DMS153 treated with DMSO at 0.1 percent for 48 hours (cell line): Measurements from ENCODE around the gene FAM222A.
"Not testable (repeated sequence)": the region's sequence is repeated elsewhere in the genome, so short reads cannot be mapped to it uniquely, and the experiment has no call there.

Experiments used
- DNase-seq: peaks from one replicate; lab custom pipeline; 2025; ENCODE audit not compliant: unreplicated experiment; lab: John Stamatoyannopoulos, UW

The FAM222A gene

DNA sequence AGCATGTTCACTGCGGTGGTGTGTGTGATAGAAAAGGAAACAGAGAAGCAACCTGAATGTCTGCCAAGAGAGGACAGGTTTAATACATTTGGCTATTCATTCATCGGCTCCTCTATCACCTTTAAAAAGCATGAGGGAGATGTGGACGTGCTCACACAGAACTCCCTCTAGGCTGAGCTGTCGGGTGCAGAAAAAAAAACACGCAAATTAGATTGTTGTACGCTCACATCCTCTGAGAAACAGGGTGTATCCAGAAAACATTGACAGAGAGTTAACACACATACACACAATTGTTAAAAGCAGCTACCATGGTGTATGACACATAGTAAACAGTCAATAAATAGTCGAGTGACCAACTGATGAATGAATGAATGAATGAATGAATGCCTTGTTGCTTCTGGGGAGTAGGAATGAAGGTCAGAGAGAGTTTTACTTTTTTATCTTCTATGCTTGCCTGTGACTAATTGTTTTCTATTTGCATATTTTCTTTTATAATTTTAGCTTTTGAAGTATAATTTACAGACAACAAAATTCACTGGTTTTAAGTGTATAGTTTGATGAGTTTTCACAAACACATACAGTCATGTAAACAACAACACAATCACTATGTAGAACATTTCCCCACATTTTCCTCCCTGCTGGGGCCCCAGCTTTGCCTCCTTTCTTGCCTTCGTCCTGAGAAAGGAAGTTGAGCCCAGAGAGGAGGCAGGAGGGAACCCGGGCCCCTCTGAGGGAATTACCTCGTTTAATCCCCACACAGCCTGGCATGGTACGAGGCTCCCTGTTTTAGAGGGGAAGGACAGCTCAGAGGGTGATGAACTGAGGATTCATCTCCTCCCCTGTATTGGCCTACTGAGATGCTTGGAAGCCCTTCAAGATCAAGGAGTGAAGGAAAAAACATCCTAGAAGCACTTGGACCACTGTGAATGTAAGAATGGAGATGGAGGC lies 19.7 kb upstream of the FAM222A start:
- DNase-seq, result no peak

- not testable (repeated sequence) for DNase-seq
These were observed 19.0 kb upstream of the FAM222A start for GRCh38 chr12:109694629-109695028.

DNA sequence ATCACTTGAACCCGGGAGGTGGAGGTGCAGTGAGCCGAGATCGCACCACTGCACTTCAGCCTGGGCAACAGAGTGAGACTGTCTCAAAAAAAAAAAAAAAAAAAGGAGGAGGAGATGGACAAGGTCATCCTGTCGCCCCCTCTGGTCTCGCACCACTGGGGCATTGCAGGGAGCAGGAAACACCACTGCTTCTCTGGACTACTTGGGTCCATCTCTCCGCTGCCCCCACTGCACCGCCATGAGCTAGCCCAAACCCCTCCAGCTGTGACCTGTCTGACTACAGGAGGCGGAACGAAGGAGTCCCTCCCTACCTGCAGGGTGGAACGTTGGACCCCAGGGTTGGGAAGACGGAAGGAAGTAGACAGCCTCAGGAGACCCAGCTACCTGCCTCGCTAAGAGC lies 18.2 kb upstream of the FAM222A start:
- no peak for DNase-seq

DNA sequence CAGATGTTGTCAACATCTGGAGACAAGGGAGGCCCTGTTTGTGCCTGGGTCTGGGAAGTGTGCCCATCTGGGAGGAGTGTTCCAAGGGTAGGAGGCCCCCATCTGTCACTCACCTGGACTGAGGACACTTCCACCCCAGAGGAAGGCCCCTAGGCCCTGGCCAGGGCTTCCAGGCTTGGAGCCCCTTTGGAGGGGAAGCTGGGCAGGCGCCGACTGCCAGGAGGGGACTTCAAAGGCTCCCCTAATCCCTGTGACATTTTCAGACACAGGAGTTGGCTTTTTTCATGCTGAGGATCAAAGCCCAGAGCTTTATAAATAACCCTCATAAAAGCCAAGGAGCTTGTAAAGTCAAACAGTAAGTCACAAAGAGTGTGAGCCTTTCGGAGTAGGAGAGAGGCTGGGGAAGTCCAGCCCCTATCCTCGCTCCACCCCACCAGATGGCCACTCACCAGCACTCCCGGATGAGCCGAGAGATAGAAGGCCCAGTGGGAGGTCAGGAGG lies 17.6 kb upstream of the FAM222A start:
- DNase-seq, result no peak

DNA sequence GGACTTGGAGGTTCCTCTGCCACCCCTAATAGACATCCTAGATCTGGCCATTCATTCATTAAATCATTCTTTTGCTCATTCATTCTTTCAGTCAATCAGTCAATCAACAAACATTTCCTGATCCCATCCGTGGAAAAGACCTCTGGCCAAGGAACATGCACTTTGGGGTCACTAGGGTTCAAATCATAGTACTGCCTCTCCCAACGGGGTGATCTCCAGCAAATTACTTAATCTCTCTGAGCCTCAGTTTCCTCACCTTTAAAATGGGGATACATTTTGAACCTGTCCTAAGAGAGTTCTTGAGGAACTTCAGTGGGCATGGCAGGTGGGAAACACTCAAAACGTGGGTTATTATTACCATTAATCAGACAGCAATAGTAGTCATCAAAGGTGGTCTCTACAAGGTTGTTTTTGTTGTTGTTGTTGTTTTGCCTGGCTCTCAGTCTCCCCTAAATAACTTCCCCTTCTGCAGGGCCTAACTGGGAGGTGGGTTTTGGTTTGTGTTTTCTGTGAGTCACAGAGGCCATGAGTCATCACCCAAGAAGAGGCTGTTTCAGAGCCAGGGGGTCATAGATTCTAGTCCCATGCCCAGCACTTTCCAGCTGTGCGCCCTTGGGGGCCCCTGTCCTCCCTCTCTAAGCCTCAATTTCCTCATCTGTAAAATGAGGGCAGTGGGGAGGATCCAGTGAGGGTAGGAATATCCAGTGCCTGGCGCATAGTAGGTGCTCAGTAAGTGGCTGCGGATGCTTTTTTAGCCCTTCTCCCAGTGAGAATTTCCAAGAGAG lies 16.9 kb upstream of the FAM222A start:
- DNase-seq, result no peak

DNA sequence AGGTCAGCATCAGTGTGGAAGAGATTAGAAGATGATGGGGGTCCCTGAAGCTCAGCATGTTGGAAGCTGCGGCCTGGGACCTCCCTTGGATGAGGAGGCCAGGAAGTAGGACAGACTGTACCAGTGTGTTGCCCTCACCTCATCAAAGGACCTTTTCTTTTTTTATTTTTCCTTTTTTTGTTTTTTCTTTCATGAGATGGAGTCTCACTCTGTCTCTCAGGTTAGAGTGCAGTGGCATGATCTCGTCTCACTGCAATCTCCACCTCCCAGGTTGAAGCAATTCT lies 16.4 kb upstream of the FAM222A start:
- DNase-seq, result no peak

- no peak for DNase-seq
These were observed 15.7 kb upstream of the FAM222A start for GRCh38 chr12:109697877-109698468.

GRCh38 chr12:109698820-109699219 lies 14.8 kb upstream of the FAM222A start:
- no peak for DNase-seq

- no peak for DNase-seq
These were observed 12.6 kb upstream of the FAM222A start for GRCh38 chr12:109701064-109701463.

- DNase-seq, result no peak
These were observed 11.3 kb upstream of the FAM222A start for GRCh38 chr12:109702111-109702841.

- DNase-seq, result no peak
These were observed 9.9 kb upstream of the FAM222A start for GRCh38 chr12:109703684-109704083.

DNA sequence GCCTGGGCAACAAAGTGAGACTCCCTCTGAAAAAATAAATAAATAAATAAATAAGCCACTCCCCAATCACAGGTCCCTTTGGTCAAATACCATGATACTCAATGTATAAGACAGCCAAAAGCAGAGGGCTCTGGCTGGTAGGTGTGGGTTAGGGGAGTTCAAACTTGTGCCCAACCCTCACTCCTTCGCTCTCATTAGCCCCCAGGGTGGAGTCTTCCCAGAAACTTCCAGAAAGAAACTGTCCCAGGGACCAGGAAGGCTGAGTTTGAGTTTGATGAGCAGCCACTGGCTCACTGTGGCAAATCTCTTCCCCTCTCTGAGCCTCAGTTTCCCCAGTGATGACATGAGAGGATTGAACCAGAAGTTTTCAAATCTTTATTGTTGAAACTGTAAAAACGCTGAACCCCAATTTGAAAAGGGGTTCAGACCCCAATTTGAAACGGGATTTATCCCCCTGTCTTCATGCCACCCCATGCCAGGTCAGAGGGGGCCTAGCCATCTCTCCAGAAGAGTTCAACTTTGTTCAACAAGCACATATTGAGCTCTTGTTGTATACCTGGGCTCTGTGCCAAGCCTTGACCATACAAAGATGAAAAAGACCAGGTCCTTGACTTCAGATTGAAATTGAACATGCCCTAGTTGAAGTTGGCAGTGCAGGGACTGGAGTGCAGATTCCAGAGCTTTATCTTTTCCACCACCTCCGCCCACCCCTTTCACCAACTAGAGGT lies 9.1 kb upstream of the FAM222A start:
- no peak for DNase-seq

DNA sequence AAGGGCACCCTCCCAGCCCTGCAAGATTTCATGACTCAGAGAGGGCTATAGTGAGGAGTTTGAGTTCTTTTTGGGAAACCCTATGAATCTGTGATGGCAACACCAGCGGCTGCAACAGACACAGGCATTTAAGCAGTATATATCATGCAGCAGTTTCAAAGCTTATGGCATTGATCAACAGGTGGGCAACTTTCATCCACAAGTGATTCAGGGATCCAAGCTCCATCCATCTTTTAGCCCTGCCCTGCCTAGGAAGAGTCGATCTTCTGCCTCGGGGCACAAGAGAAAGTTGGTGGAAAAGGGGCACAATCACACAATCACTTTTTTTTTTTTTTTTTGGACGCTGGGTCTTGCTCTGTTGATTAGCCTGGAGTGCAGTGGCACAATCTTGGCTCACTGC lies 8.3 kb upstream of the FAM222A start:
- DNase-seq, result no peak

- no peak for DNase-seq
These were observed 7.3 kb upstream of the FAM222A start for GRCh38 chr12:109706398-109706746.

DNA sequence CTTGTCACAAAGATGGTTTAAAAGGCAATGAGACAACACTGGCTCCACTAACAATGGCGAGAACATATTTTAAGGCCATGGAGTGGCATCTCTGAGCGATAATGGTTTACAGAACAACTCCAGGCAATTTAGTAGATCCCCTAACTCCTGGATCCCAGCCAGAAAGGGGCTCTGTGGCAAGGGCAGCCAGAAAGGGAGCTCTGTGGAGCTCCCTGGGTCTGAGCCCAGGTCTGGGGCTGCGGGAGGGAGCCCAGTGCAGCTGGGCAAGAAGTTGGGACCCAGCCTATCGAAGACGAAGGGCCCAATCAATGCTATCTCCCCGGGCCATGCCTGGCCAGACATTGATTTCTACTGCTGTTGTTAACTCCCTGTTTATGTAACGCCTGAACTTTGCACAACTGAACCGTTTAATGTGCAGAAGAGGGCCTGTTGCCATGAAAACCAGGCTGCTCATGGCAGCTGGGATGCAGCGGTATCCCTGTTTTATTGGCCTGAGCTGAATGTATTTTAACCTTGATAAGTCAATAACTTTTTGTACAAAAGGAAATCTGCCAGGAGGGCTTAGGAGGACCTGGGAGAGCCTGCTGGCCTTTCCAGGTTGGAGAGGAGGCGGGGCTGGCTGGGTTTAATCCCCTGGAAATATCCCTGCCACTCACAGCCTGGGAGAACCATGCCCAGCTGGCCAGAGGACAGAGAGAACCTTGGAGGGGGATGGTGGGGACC lies 6.7 kb upstream of the FAM222A start:
- no peak for DNase-seq

GRCh38 chr12:109707470-109707821 lies 6.2 kb upstream of the FAM222A start:
- no peak for DNase-seq

DNA sequence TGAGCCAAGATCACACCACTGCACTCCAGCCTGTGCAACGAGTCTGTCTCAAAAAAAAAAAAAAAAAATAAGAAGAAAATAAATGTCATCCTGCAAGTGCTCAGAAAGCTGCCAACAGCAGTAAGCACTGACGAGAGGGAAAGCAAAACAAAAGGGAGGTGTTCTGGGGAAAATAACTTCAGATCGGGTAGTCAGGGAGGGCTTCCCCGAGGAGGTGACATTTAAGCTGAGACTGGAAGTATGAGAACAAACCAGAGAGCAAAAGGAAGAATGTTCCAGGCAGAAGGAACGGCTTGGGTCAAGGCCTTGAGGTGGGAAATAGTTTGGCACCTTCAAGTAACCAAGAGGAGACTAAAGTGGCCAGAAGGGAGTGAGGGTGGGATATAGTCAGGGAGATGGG lies 4.7 kb upstream of the FAM222A start:
- DNase-seq, result no peak

- no peak for DNase-seq
These were observed 4.1 kb upstream of the FAM222A start for GRCh38 chr12:109709401-109709991.

DNA sequence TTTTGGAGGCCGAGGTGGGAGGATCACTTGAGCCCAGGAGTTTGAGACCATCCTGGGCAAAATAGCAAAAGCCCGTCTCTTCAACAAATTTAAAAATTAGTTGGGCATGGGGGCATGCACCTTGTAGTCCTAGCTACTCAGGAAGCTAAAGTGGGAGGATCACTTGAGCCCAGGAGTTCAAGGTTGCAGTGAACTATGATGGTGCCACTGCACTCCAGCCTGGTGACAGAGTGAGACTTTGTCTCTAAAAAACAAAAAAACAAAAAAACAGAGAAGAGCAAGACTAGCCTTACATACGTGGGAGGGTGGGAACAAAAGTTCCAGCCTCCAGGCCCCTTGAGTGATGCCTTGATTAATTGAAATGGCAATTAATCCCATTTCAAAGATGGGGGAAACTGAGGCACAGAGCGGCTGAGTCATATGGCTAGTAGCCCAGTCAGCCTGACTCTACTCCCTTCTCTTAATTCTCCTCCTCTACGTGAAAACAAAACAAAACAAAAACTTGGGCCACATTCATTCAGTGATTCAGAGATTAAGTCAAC lies 3.3 kb upstream of the FAM222A start:
- DNase-seq, result no peak
